ENCODE results near the gene OR13J1. TPM values are rescaled to one million over a fixed set of nuclear protein-coding genes. Genes with fewer than 3 reads are reported as not detected.

Gene OR13J1
- total RNA-seq, 4 donors from 2014 or later: not detected

- H3K4me1 ChIP-seq: no peaks in the 10 kb centered on the region
- no peak overlapping the region for H3K4me3 ChIP-seq
- no peak overlapping the region for H3K27ac ChIP-seq
- H3K36me3 ChIP-seq: no peaks in the 10 kb centered on the region
- intact Hi-C loops (cut with DNase I; ENCODE audit: low total_unique reads): no loop called here
- no peak for TF ChIP-seq POLR2A (IDR thresholded peaks at IDR 0.05)
- no peak for TF ChIP-seq CTCF (IDR thresholded peaks at IDR 0.05)
- H3K9me3 ChIP-seq: no peaks in the 10 kb centered on the region
- no peaks in the 10 kb centered on the region for H3K27me3 ChIP-seq
- DNase-seq: no peak
Observed at GRCh38 chr9:35827486-35827885, 42.7 kb downstream of the OR13J1 start.

- Histone ChIP-seq H3K9me3 (no peaks in the 10 kb centered on the region), H3K4me1 (no peaks in the 10 kb centered on the region), H3K27me3 (no peaks in the 10 kb centered on the region), H3K36me3 (no peaks in the 10 kb centered on the region), H3K4me3 (no peak overlapping the region), H3K27ac (no peak overlapping the region)
- DNase-seq: no peak
- intact Hi-C loops (cut with DNase I; ENCODE audit: low total_unique reads): no loop called here
- peak; percentile 63 to 75 (median 67) for TF ChIP-seq CTCF (IDR thresholded peaks at IDR 0.05)
- no peak for TF ChIP-seq POLR2A (IDR thresholded peaks at IDR 0.05)
Observed at GRCh38 chr9:35826071-35826701, 44.0 kb downstream of the OR13J1 start.

- intact Hi-C loops (cut with DNase I; ENCODE audit: low total_unique reads): no loop called here
Observed at GRCh38 chr9:35822926-35823325, 47.3 kb downstream of the OR13J1 start.

GRCh38 chr9:35820076-35820475 lies 50.1 kb downstream of the OR13J1 start:
- DNase-seq: no peak
- Histone ChIP-seq H3K27ac (no peak overlapping the region), H3K9me3 (no peaks in the 10 kb centered on the region), H3K36me3 (no peaks in the 10 kb centered on the region), H3K4me1 (no peaks in the 10 kb centered on the region), H3K4me3 (no peak overlapping the region), H3K27me3 (no peaks in the 10 kb centered on the region)
- intact Hi-C loops (cut with DNase I; ENCODE audit: low total_unique reads): no loop called here
- TF ChIP-seq POLR2A (IDR thresholded peaks at IDR 0.05) (no peak), CTCF (IDR thresholded peaks at IDR 0.05) (no peak)

More at GRCh38 chr9:35822926-35823325, 47.3 kb downstream of the OR13J1 start:
- TF ChIP-seq CTCF (IDR thresholded peaks at IDR 0.05) (no peak), POLR2A (IDR thresholded peaks at IDR 0.05) (no peak)
- H3K9me3 ChIP-seq: no peaks in the 10 kb centered on the region
- no peaks in the 10 kb centered on the region for H3K36me3 ChIP-seq
- H3K27ac ChIP-seq: no peak overlapping the region
- DNase-seq: no peak
- no peaks in the 10 kb centered on the region for H3K27me3 ChIP-seq
- no peak overlapping the region for H3K4me3 ChIP-seq
- no peaks in the 10 kb centered on the region for H3K4me1 ChIP-seq

Other genes with a start within 250 kb of the OR13J1 start
- gene SIT1, start 219.5 kb downstream of the OR13J1 start, total RNA-seq: under 1 TPM in 2 of 4 donors, not detected in 2; 0.21 to 0.51 TPM
- gene RMRP, start 212.4 kb downstream of the OR13J1 start, total RNA-seq: over 10,000 TPM in 2 of 4 donors, 1,000 to 10,000 TPM in 2; 2,632 to 57,722 (median 9,015) TPM
- gene CCDC107, start 212.1 kb downstream of the OR13J1 start, total RNA-seq: 100 to 1,000 TPM in 1 of 4 donors, 10 to 100 TPM in 2, 1 to 10 TPM in 1; 9.0 to 120 (median 32.1) TPM
- gene ARHGEF39, start 205.2 kb downstream of the OR13J1 start, total RNA-seq: 1 to 10 TPM in 3 of 4 donors, not detected in 1; 1.5 to 3.6 (median 2.4) TPM
- gene CA9, start 196.5 kb downstream of the OR13J1 start, total RNA-seq: under 1 TPM in 1 of 4 donors, not detected in 3; 0.14 TPM
- gene TPM2, start 180.5 kb downstream of the OR13J1 start, total RNA-seq: 1,000 to 10,000 TPM in 2 of 4 donors, 100 to 1,000 TPM in 2; 491 to 2,682 (median 829) TPM
- gene TLN1, start 138.2 kb downstream of the OR13J1 start, total RNA-seq: 100 to 1,000 TPM; 202 to 540 (median 281) TPM
- 100 to 1,000 TPM in 1 of 4 donors, 10 to 100 TPM in 3; 30.5 to 105 (median 47.2) TPM for gene CREB3, start 137.7 kb downstream of the OR13J1 start, total RNA-seq
- gene GBA2, start 121.2 kb downstream of the OR13J1 start, total RNA-seq: 100 to 1,000 TPM in 1 of 4 donors, 10 to 100 TPM in 3; 26.9 to 104 (median 42.1) TPM
- gene RGP1, start 121.1 kb downstream of the OR13J1 start, total RNA-seq: 10 to 100 TPM in 2 of 4 donors, 1 to 10 TPM in 2; 2.0 to 38.1 (median 10.3) TPM
- not detected for gene MSMP, start 116.1 kb downstream of the OR13J1 start, total RNA-seq
- gene NPR2, start 78.8 kb downstream of the OR13J1 start, total RNA-seq: 10 to 100 TPM in 3 of 4 donors, 1 to 10 TPM in 1; 3.8 to 70.4 (median 31.7) TPM
- gene SPAG8, start 58.1 kb downstream of the OR13J1 start, total RNA-seq: 1 to 10 TPM in 2 of 4 donors, under 1 TPM in 1, not detected in 1; 0.26 to 6.0 (median 4.0) TPM
- gene HINT2, start 55.4 kb downstream of the OR13J1 start, total RNA-seq: 10 to 100 TPM in 3 of 4 donors, not detected in 1; 11.3 to 38.2 (median 31.5) TPM
- gene FAM221B, start 41.7 kb downstream of the OR13J1 start, total RNA-seq: not detected
- 10 to 100 TPM in 3 of 4 donors, 1 to 10 TPM in 1; 6.7 to 43.3 (median 14.6) TPM for gene TMEM8B, start 41.2 kb downstream of the OR13J1 start, total RNA-seq
- gene HRCT1, start 35.8 kb upstream of the OR13J1 start, total RNA-seq: 10 to 100 TPM in 1 of 4 donors, 1 to 10 TPM in 1, under 1 TPM in 1, not detected in 1; 0.59 to 10.1 (median 1.4) TPM
- 10 to 100 TPM in 1 of 4 donors, 1 to 10 TPM in 1, under 1 TPM in 2; 0.29 to 11.7 (median 2.3) TPM for gene SPAAR, start 39.1 kb upstream of the OR13J1 start, total RNA-seq
- gene OR2S2, start 87.8 kb upstream of the OR13J1 start, total RNA-seq: not detected
- gene RECK, start 166.5 kb upstream of the OR13J1 start, total RNA-seq: 10 to 100 TPM; 14.3 to 37.7 (median 30.7) TPM